Liver (tissue), 9 donors: ENCODE data around the gene ARL3. TPM values are rescaled to one million over a fixed set of nuclear protein-coding genes. Genes with fewer than 3 reads are reported as not detected.

Experiments
- DNase-seq: peaks from one replicate; pipeline ENCODE4 v3.0.0-alpha.2; 2017; ENCODE audit warnings: low spot score
- H3K27ac ChIP-seq, 2 donors: one replicate each; pipeline ENCODE4 v1.7.0; 2013; ENCODE audit warnings: inconsistent platforms in 2 of 2, low read length in 2 of 2, control low read depth in 1 of 2, low read depth in 1 of 2, mild to moderate bottlenecking in 1 of 2
- H3K27me3 ChIP-seq, 4 donors: one replicate each; pipeline versions ENCODE4 v1.6.1 to v1.7.0; 2013; ENCODE audit warnings: low read length in 3 of 4, inconsistent platforms in 1 of 4, mild to moderate bottlenecking in 1 of 4, moderate library complexity in 1 of 4; ENCODE audit not compliant: control insufficient read depth in 4 of 4, insufficient read depth in 4 of 4
- H3K36me3 ChIP-seq, 4 donors: one replicate each; pipeline versions ENCODE4 v1.6.1 to v1.7.0; 2013; ENCODE audit warnings: low read length in 3 of 4, mild to moderate bottlenecking in 3 of 4, low read depth in 1 of 4, moderate library complexity in 1 of 4; ENCODE audit not compliant: control insufficient read depth in 4 of 4, insufficient read depth in 3 of 4
- H3K4me1 ChIP-seq, 4 donors: one replicate each; pipeline versions ENCODE4 v1.6.1 to v1.7.0; 2013; ENCODE audit warnings: low read length in 3 of 4, mild to moderate bottlenecking in 3 of 4, moderate library complexity in 1 of 4; ENCODE audit not compliant: control insufficient read depth in 4 of 4, insufficient read depth in 4 of 4
- H3K4me3 ChIP-seq, 3 donors: one replicate each; pipeline versions ENCODE4 v1.6.1 to v1.7.0; 2013; ENCODE audit warnings: low read length in 3 of 3, control low read depth in 1 of 3, low read depth in 1 of 3, mild to moderate bottlenecking in 1 of 3
- H3K9ac ChIP-seq, 2 donors: one replicate each; pipeline ENCODE4 v1.7.0; 2013; ENCODE audit warnings: low read length in 2 of 2, mild to moderate bottlenecking in 2 of 2, moderate library complexity in 2 of 2, control low read depth in 1 of 2, low read depth in 1 of 2
- H3K9me3 ChIP-seq, 4 donors: one replicate each; pipeline versions ENCODE4 v1.6.1 to v1.7.0; 2013; ENCODE audit warnings: low read length in 3 of 4; ENCODE audit not compliant: control insufficient read depth in 4 of 4
- EGR1 ChIP-seq, 2 donors: IDR thresholded peaks; 2 replicates each; pipeline ENCODE4 v1.6.1; 2016 to 2018; ENCODE audit warnings: antibody characterized with exemption in 2 of 2, low read depth in 2 of 2
- FOXA1 ChIP-seq: IDR thresholded peaks from 2 replicates; pipeline ENCODE4 v1.6.1; 2016; ENCODE audit warnings: antibody characterized with exemption
- HNF4G ChIP-seq: IDR thresholded peaks from 2 replicates; pipeline ENCODE4 v1.6.1; 2016; ENCODE audit warnings: antibody characterized with exemption
- NR2F2 ChIP-seq: IDR thresholded peaks from 2 replicates; pipeline ENCODE4 v1.6.1; 2016; ENCODE audit warnings: antibody characterized with exemption
- RAD21 ChIP-seq, 2 donors: IDR thresholded peaks; 2 replicates each; pipeline ENCODE4 v1.6.1; 2016; ENCODE audit warnings: antibody characterized with exemption in 2 of 2, mild to moderate bottlenecking in 2 of 2
- SP1 ChIP-seq: IDR thresholded peaks from 2 replicates; pipeline ENCODE4 v1.6.1; 2018; ENCODE audit warnings: antibody characterized with exemption, mild to moderate bottlenecking
- TAF1 ChIP-seq: conservative IDR thresholded peaks from 2 replicates; pipeline ENCODE4 v1.6.1; 2016; ENCODE audit warnings: antibody characterized with exemption, mild to moderate bottlenecking
- YY1 ChIP-seq: IDR thresholded peaks from 2 replicates; pipeline ENCODE4 v1.6.1; 2016; ENCODE audit warnings: antibody characterized with exemption, mild to moderate bottlenecking
- WGBS: extraction: QIAGEN DNeasy Blood & Tissue Kit; methylation state at CpG from one replicate; pipeline ENCODE4 v1.1.7; 2013; 5-methylcytosine and 5-hydroxymethylcytosine counted together
- polyA plus RNA-seq, 2 donors: library from polyadenylated mRNA; stranded (reverse) in 1 of 2; unstranded in 1 of 2; fragments of 200-250 nt in 1 of 2; fragments of >200 nt in 1 of 2; fragmentation: Nextera tagmentation in 1 of 2; extraction: Ambion mirVana in 1 of 2; gene quantifications; one replicate each; pipeline versions ENCODE4 v1.2.1 to v1.2.3, GENCODE V29; 2013 to 2015
- total RNA-seq, 2 donors: library from RNA; depleted of rRNA; stranded (reverse); fragments of >200 nt; gene quantifications; one replicate each; pipeline ENCODE4 v1.2.3, GENCODE V29; 2014
- TF ChIP-seq, protein P1 (sequence below): fragments of 150-350 bp; IDR thresholded peaks from 2 replicates; pipeline ENCODE4 v1.5.1; 2017; ENCODE audit warnings: improper control_type of control experiment, low read depth, low read length; ENCODE audit not compliant: missing input control
- TF ChIP-seq, protein P2 (sequence below): IDR thresholded peaks from 2 replicates; pipeline ENCODE4 v1.6.1; 2016; ENCODE audit warnings: antibody characterized with exemption
- donor health status: healthy.
- donor health status: healthy.
- donor health status: healthy.
- donor health status: healthy.
- donor health status: healthy.

Gene ARL3
- total and polyA plus RNA-seq, 4 donors, result 1.0 to 2.5 (median 2.3) TPM

DNA sequence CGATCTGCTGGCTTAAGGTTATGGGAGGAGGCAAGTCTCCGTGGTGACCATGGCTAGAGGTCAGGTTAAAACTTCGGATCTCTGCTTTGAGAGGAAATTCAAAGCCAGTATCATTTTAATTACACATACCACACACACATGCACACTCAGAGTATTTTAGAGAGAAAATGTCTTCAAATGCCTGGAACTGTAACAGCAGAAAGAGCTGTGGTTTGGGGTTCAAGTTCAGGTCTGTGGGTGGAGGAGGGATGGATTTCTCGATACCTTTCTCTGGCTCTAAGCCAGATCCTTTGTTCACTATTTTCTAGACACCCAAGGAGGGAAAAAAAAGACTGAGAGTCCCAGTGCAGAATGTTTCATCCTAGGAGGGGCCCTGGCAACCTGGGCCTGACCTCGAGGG lies 32.5 kb downstream of the ARL3 start (continued):
- TF ChIP-seq, protein P1, sequence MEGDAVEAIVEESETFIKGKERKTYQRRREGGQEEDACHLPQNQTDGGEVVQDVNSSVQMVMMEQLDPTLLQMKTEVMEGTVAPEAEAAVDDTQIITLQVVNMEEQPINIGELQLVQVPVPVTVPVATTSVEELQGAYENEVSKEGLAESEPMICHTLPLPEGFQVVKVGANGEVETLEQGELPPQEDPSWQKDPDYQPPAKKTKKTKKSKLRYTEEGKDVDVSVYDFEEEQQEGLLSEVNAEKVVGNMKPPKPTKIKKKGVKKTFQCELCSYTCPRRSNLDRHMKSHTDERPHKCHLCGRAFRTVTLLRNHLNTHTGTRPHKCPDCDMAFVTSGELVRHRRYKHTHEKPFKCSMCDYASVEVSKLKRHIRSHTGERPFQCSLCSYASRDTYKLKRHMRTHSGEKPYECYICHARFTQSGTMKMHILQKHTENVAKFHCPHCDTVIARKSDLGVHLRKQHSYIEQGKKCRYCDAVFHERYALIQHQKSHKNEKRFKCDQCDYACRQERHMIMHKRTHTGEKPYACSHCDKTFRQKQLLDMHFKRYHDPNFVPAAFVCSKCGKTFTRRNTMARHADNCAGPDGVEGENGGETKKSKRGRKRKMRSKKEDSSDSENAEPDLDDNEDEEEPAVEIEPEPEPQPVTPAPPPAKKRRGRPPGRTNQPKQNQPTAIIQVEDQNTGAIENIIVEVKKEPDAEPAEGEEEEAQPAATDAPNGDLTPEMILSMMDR, result no peak
- TF ChIP-seq EGR1 (IDR thresholded peaks at IDR 0.05; ENCODE audit: low read depth in 2 of 2), result no peak
- TF ChIP-seq TAF1, result no peak

DNA sequence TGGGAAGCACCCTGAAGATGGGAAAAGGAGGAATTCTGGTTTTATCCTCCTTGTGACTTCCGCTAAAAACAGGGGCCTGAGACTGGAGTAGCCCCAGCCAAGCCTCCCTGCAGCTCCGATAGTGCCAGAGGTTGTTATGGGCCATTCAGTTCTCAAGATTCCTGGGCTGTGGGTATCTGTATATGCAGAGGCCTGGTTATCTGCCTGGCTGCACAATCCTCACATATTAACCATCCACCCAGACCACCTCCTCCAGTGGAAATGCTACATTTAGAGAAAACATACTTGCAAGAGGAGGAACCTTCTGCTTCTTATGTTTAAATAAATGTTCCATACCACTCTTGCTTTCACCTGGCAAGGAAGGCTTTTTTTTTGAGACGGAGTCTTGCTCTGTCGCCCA lies 34.6 kb downstream of the ARL3 start:
- H3K9me3 ChIP-seq, result no peaks in the 10 kb centered on the region
- H3K4me3 ChIP-seq, result no peak overlapping the region
- H3K27ac ChIP-seq, result no peak overlapping the region
- H3K4me1 ChIP-seq, result peaks cover 4 to 24% (median 14%) of the 10 kb centered on the region in 4 donors
- H3K36me3 ChIP-seq, result no peaks in the 10 kb centered on the region
- WGBS, result 98% methylated on average over 4 of the region's 4 CpGs
- H3K27me3 ChIP-seq, result no peaks in the 10 kb centered on the region
- no peak overlapping the region for H3K9ac ChIP-seq
- TF ChIP-seq, protein P1, result no peak
- TF ChIP-seq FOXA1, result no peak
- no peak for TF ChIP-seq NR2F2
- TF ChIP-seq SP1, result no peak
- no peak for TF ChIP-seq TAF1
- no peak for TF ChIP-seq RAD21 (IDR thresholded peaks at IDR 0.05)
- TF ChIP-seq, protein P2, sequence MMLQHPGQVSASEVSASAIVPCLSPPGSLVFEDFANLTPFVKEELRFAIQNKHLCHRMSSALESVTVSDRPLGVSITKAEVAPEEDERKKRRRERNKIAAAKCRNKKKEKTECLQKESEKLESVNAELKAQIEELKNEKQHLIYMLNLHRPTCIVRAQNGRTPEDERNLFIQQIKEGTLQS, result no peak
- no peak for TF ChIP-seq HNF4G
- no peak for DNase-seq

DNA sequence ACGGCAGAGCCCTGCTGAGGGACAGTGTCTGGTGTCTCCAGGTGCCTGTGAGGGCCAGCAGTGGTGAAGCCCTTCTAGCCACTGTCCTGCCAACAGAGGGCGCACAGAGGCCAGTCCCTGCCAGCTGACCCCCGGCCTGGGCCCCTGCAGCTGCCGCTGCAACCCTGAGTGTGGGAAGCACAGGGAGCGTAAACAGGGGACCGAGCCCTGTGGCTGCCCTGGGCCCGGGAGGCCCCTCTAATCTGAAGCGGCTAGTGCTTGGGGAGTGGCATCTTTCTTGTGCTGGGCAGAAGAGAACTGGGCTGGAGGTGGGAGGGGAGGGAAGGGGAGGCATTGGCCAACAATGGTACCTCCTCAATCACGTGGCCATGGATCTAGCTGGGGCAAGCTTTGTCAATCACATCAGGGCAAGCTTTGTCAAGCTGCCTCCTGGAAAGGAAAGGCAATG lies 35.3 kb downstream of the ARL3 start:
- no peaks in the 10 kb centered on the region for H3K9me3 ChIP-seq
- H3K27ac ChIP-seq, result no peak overlapping the region
- DNase-seq, result peak; percentile 76
- no peak overlapping the region for H3K9ac ChIP-seq
- no peaks in the 10 kb centered on the region for H3K27me3 ChIP-seq
- 33% methylated on average over 9 of the region's 9 CpGs for WGBS
- peaks cover 4 to 24% (median 14%) of the 10 kb centered on the region in 4 donors for H3K4me1 ChIP-seq
- no peaks in the 10 kb centered on the region for H3K36me3 ChIP-seq
- H3K4me3 ChIP-seq, result no peak overlapping the region
- TF ChIP-seq, protein P1, result peak; percentile 52
- peak; percentile 15 for TF ChIP-seq NR2F2
- TF ChIP-seq YY1, result no peak
- TF ChIP-seq EGR1 (IDR thresholded peaks at IDR 0.05; ENCODE audit: low read depth in 2 of 2), result no peak
- peak; percentile 52 to 76 for TF ChIP-seq RAD21 (IDR thresholded peaks at IDR 0.05)
- TF ChIP-seq, protein P2, result no peak
- TF ChIP-seq SP1, result no peak
